Ureter (tissue), 1 donor: ENCODE data around the gene PTPRR. TPM values are rescaled to one million over a fixed set of nuclear protein-coding genes. Genes with fewer than 3 reads are reported as not detected.

ENCODE experiments used
- DNase-seq: peaks from one replicate; pipeline ENCODE4 v3.0.0-alpha.2; 2020; ENCODE audit warnings: low spot score
- total RNA-seq: library from RNA; stranded (reverse); gene quantifications from one replicate; pipeline ENCODE4 v1.2.4, GENCODE V29; 2023
- donor health status: DM: yes; HTN: yes; CAD: no.

Gene PTPRR
- total RNA-seq, 1 donor from 2014 or later = 1.7 TPM

GRCh38 chr12:70796989-70797388 lies 123.5 kb downstream of the PTPRR start:
- no peak for DNase-seq

DNA sequence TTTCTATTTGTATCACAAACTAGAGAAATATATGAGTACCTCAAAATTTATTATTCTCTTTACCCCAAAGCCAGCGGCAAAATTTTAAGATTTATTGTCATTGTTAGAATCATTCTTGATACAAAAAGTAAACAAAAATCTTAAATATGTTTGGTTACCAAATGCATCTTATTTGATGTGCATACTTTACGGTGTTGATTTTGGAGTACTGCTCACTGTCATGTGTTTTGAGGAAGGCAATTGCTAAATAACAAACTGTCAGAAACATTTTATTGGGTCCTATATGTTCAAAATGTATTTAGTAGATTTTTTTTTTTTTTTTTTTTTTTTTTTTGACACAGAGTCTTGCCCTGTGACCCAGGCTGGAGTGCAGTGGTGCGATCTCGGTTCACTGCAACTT lies 124.9 kb downstream of the PTPRR start:
- no peak for DNase-seq

GRCh38 chr12:70794131-70794530 lies 126.4 kb downstream of the PTPRR start:
- no peak for DNase-seq

DNA sequence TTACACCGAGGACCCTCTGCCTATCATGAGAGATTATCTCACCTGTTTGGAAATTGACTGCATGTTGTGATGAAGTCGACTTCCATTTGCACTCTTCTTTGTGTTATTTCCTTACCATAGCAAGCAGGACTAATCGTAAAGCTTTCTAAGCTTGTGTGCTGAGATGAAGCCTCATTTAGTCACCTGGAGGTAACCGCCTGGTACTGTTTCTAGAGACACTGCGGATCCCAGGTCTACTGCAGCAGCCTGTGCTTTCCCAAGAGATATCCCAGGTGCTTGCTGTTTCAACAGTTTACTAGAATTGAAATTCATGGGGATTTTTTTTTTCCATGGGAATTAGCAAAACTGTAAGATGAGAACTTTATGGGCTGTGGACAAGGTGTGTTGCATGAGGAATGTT lies 131.8 kb downstream of the PTPRR start:
- DNase-seq = no peak

GRCh38 chr12:70787612-70788011 lies 132.9 kb downstream of the PTPRR start:
- DNase-seq = no peak

DNA sequence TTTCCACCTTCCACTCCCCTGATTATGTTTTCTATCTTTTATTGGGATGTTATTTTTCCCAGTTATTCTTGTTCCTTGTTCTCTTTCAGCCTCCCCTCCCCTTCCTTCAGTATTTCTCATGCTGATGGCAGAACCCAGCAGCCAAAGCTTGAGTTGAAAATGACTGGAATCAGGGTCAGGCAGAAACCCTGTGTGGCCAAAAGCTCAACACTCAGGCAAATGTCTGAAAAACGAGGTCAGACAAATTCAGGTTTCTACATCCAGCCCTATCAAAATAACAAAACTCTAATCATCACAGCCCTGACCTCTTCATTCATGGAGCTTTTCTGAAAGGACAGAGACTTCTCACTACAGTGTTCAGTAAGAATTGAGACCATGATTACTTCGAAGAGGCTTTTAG lies 134.6 kb downstream of the PTPRR start:
- DNase-seq = no peak

- no peak for DNase-seq
Observed at GRCh38 chr12:70784042-70784668, 136.4 kb downstream of the PTPRR start.

DNA sequence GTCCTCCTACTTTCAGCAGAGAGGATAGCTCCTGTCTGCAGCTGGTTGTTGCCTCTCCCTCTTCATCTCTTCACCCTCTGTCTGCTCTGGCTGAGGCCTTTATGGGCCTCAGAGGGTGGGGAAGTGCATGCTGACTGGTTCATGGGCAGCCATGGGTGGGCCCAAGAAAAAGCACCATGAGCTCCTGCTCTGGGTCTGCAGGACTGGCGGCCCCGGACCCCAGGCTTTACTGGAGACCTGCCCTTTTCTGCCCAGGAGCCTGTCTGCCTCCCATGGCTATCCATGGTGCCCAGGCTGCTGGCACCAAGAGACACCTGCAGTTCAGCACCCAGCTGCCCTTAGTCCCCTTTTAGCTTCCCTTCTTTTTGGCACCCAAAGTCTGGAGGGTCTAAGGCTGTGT lies 137.1 kb downstream of the PTPRR start:
- DNase-seq = no peak

- no peak for DNase-seq
Observed at GRCh38 chr12:70779250-70779649, 141.3 kb downstream of the PTPRR start.

GRCh38 chr12:70774055-70774454 lies 146.5 kb downstream of the PTPRR start:
- no peak for DNase-seq

GRCh38 chr12:70772836-70773235 lies 147.7 kb downstream of the PTPRR start:
- no peak for DNase-seq

DNA sequence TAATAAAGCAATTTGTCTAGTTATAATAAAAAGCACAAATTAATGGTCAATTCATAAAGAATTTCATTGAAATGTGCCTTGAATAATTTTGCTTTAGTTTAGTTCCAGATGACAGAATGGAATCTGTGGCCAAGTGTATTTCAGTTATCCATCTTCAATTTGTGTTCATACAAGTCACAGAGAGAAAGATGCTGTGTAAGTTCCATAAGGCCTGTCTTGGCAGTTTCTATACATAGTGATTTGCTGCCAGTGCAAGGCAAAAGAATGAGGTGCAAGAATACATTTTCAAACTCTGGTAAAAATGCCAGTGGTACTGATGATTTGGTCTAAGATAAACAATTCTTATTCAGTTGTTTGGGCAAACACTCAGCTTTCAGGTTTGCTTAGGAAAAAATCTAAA lies 149.0 kb downstream of the PTPRR start:
- no peak for DNase-seq

DNA sequence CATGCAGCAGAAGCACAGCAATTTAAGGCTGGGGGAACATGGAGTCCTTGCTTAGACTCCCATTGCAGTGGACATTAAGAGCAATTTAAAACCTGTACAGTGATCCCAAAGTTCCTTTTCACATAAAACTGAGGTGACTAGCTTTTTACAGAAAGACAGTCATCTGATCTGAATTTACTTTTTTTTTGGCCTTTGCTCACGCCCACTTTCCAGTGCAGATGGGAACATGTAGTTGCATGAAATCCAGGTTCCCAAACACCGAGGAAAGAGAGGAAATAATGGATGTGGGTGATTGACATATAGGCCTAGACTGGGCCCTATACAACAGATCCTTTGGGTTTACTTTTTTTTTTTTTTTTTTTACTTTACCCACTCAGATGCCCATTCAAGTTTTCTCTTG lies 156.9 kb downstream of the PTPRR start:
- DNase-seq = no peak

DNA sequence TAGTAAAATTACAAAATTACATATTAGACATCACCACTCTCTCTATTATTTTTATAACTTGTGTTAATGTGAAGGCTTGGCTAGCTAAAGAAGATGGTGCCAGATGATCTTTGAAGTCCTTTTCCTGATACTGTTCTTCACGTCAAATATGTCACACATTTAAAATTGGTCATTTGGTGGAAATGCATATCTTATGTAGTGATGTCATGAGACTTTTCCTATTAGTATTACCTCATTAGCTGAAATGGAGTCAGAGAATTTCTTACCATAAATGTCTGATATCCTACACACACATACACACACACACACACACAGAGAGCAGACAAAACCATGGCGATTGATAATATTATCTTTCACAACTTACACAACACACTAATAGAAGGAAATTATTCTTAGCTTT lies 158.5 kb downstream of the PTPRR start:
- no peak for DNase-seq

- no peak for DNase-seq
Observed at GRCh38 chr12:70759161-70759918, 161.2 kb downstream of the PTPRR start.

- no peak for DNase-seq
Observed at GRCh38 chr12:70758494-70758845, 162.1 kb downstream of the PTPRR start.

DNA sequence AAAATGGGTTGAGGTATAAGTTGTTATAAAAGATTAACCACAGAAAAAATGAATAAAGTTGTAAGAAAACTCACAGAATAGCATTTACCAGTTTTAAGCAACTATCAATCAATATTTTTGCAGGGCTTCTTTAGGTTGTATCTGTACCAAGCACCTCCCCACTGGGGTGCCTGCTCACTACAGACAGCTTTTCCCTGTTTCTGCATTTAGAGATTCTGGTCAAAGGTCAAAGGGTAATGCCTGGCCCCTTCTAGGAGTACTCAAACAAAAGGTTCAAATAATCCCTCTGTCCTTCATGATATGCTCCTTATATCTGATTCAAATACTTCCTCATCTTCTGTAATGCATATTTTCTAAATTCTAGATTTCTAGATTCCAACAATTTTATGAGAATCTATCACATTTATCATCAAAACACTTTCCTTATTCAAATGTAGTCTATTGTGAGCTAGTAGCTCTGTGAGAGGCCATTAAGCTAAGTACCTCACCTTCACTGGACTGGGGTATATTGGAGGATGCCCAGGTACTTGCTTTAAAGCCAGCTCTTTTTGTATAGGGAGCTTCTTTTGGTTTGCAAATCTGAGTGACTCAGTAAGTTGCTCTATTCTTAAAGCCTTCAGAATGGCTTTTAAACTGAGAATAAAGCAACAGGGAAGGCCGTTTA lies 162.6 kb downstream of the PTPRR start:
- DNase-seq = no peak

GRCh38 chr12:70756791-70757190 lies 163.7 kb downstream of the PTPRR start:
- DNase-seq = no peak

- no peak for DNase-seq
Observed at GRCh38 chr12:70756118-70756517, 164.4 kb downstream of the PTPRR start.

DNA sequence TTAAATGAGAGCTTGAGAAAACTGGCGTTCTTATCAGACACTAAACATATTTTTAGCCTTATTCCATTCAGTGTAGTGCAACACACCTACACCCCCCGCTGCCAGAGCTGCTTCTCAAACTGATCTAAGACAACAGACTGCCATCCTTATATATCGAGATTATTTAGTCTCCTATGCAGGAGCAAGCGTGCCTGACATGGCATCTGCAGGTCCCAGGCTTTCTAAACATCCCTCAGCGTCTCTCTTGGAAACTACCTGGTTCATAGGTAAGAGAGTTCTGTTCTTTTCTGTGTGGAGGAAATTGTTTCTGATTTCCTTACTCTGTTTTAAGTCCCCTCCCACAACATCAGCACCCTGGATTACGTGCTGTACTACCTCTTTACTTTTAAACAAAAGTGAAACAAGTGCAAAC lies 166.2 kb downstream of the PTPRR start:
- DNase-seq = no peak

- DNase-seq = no peak
Observed at GRCh38 chr12:70752327-70752726, 168.2 kb downstream of the PTPRR start.

- no peak for DNase-seq
Observed at GRCh38 chr12:70749931-70750330, 170.6 kb downstream of the PTPRR start.

GRCh38 chr12:70748809-70749208 lies 171.7 kb downstream of the PTPRR start:
- no peak for DNase-seq
